Rectal smooth muscle tissue (tissue), 1 donor: ENCODE measurements around the gene DUS1L.

ENCODE experiments used
- H3K27ac ChIP-seq: one replicate; pipeline ENCODE4 v1.7.0; 2013; ENCODE audit warnings: low read depth, low read length, inconsistent platforms
- H3K27me3 ChIP-seq: one replicate; pipeline ENCODE4 v1.7.0; 2013; ENCODE audit warnings: low read length; ENCODE audit not compliant: control insufficient read depth, insufficient read depth
- H3K36me3 ChIP-seq: one replicate; pipeline ENCODE4 v1.7.0; 2013; ENCODE audit warnings: low read length; ENCODE audit not compliant: control insufficient read depth, insufficient read depth
- H3K4me1 ChIP-seq: one replicate; pipeline ENCODE4 v1.7.0; 2013; ENCODE audit warnings: low read length; ENCODE audit not compliant: control insufficient read depth, insufficient read depth
- H3K4me3 ChIP-seq: one replicate; pipeline ENCODE4 v1.7.0; 2013; ENCODE audit warnings: low read length
- H3K9ac ChIP-seq: one replicate; pipeline ENCODE4 v1.7.0; 2013; ENCODE audit warnings: low read length

Gene DUS1L

GRCh38 chr17:82098169-82098938, 32.8 kb upstream of the DUS1L start, which contains the start of gene FASN:
FASN (minus strand) TSS chr17:82098236; CDS start chr17:82096445, 1,791 bp downstream.
- peaks cover 15% of the 10 kb centered on the region for H3K4me1 ChIP-seq
- H3K27me3 ChIP-seq, result no peaks in the 10 kb centered on the region
- H3K4me3 ChIP-seq, result peak within 1 kb of the TSS; percentile 70
- H3K36me3 ChIP-seq, result peaks cover 5% of the 10 kb centered on the region
- H3K9ac ChIP-seq, result peak within 1 kb of the TSS; percentile 49
- peak within 1 kb of the TSS; percentile 96 for H3K27ac ChIP-seq

GRCh38 chr17:82097919-82098168, 32.2 kb upstream of the DUS1L start:
- Histone ChIP-seq H3K36me3 (peaks cover 9% of the 10 kb centered on the region), H3K27me3 (no peaks in the 10 kb centered on the region), H3K4me1 (peaks cover 15% of the 10 kb centered on the region), H3K9ac (no peak overlapping the region), H3K27ac (peak overlapping the region; percentile 85), H3K4me3 (peak overlapping the region; percentile 68)

- no peaks in the 10 kb centered on the region for H3K27me3 ChIP-seq
- H3K36me3 ChIP-seq, result peaks cover 9% of the 10 kb centered on the region
- peak overlapping the region; percentile 85 for H3K27ac ChIP-seq
- H3K4me3 ChIP-seq, result peak overlapping the region; percentile 68
- peaks cover 15% of the 10 kb centered on the region for H3K4me1 ChIP-seq
- H3K9ac ChIP-seq, result no peak overlapping the region
Measured at GRCh38 chr17:82097184-82097918, 31.7 kb upstream of the DUS1L start.

GRCh38 chr17:82096709-82097183, 31.1 kb upstream of the DUS1L start:
- peak overlapping the region; percentile 85 for H3K27ac ChIP-seq
- peaks cover 15% of the 10 kb centered on the region for H3K4me1 ChIP-seq
- no peak overlapping the region for H3K9ac ChIP-seq
- H3K36me3 ChIP-seq, result peaks cover 12% of the 10 kb centered on the region
- peak overlapping the region; percentile 68 for H3K4me3 ChIP-seq
- H3K27me3 ChIP-seq, result no peaks in the 10 kb centered on the region

GRCh38 chr17:82095777-82096708, 30.4 kb upstream of the DUS1L start:
- H3K27me3 ChIP-seq, result no peaks in the 10 kb centered on the region
- H3K4me3 ChIP-seq, result no peak overlapping the region
- no peak overlapping the region for H3K27ac ChIP-seq
- no peak overlapping the region for H3K9ac ChIP-seq
- peaks cover 15% of the 10 kb centered on the region for H3K4me1 ChIP-seq
- H3K36me3 ChIP-seq, result peaks cover 12% of the 10 kb centered on the region

GRCh38 chr17:82094931-82095776, 29.6 kb upstream of the DUS1L start:
- Histone ChIP-seq H3K9ac (no peak overlapping the region), H3K27ac (no peak overlapping the region), H3K27me3 (no peaks in the 10 kb centered on the region), H3K4me3 (no peak overlapping the region), H3K4me1 (peaks cover 15% of the 10 kb centered on the region), H3K36me3 (peaks cover 12% of the 10 kb centered on the region)

- no peak overlapping the region for H3K4me3 ChIP-seq
- H3K27me3 ChIP-seq, result no peaks in the 10 kb centered on the region
- no peak overlapping the region for H3K9ac ChIP-seq
- peaks cover 22% of the 10 kb centered on the region for H3K36me3 ChIP-seq
- peaks cover 9% of the 10 kb centered on the region for H3K4me1 ChIP-seq
- H3K27ac ChIP-seq, result no peak overlapping the region
Measured at GRCh38 chr17:82092995-82093751, 27.6 kb upstream of the DUS1L start.

- Histone ChIP-seq H3K9ac (no peak overlapping the region), H3K27me3 (no peaks in the 10 kb centered on the region), H3K4me3 (no peak overlapping the region), H3K27ac (no peak overlapping the region), H3K4me1 (peaks cover 9% of the 10 kb centered on the region), H3K36me3 (peaks cover 24% of the 10 kb centered on the region)
Measured at GRCh38 chr17:82092628-82092994, 27.0 kb upstream of the DUS1L start.

- Histone ChIP-seq H3K4me3 (no peak overlapping the region), H3K36me3 (peaks cover 28% of the 10 kb centered on the region), H3K4me1 (peaks cover 9% of the 10 kb centered on the region), H3K9ac (no peak overlapping the region), H3K27ac (no peak overlapping the region), H3K27me3 (no peaks in the 10 kb centered on the region)
Measured at GRCh38 chr17:82092094-82092586, 26.5 kb upstream of the DUS1L start.

- no peak overlapping the region for H3K4me3 ChIP-seq
- H3K27me3 ChIP-seq, result no peaks in the 10 kb centered on the region
- peaks cover 28% of the 10 kb centered on the region for H3K36me3 ChIP-seq
- H3K27ac ChIP-seq, result no peak overlapping the region
- H3K4me1 ChIP-seq, result peaks cover 3% of the 10 kb centered on the region
- no peak overlapping the region for H3K9ac ChIP-seq
Measured at GRCh38 chr17:82091264-82092066, 25.9 kb upstream of the DUS1L start.
